Stimulated activated CD8-positive, alpha-beta memory T cell treated with anti-CD3 and anti-CD28 coated beads, Interleukin-2, amount 100 ng/mL, for 1 hour (primary cell): Measurements from ENCODE around the gene LRP5.
"Not testable (repeated sequence)": the region's sequence is repeated elsewhere in the genome, so short reads cannot be mapped to it uniquely, and the experiment has no call there.

Source experiments
- DNase-seq, 2 donors: peaks; one replicate each; pipeline ENCODE4 v3.0.0-alpha.2; 2020; ENCODE audit warnings: low read depth in 2 of 2

LRP5 gene

GRCh38 chr11:68392822-68393221 lies 80.4 kb downstream of the LRP5 start:
- DNase-seq, result no peak

GRCh38 chr11:68396516-68396915 lies 84.1 kb downstream of the LRP5 start:
- DNase-seq, result no peak

GRCh38 chr11:68397256-68397655 lies 84.9 kb downstream of the LRP5 start:
- no peak for DNase-seq

GRCh38 chr11:68398995-68399851 lies 86.8 kb downstream of the LRP5 start:
- DNase-seq, result no peak

- no peak for DNase-seq
Measured at GRCh38 chr11:68399916-68400315, 87.5 kb downstream of the LRP5 start.

GRCh38 chr11:68400584-68400983 lies 88.2 kb downstream of the LRP5 start:
- DNase-seq, result not testable (repeated sequence)

DNA sequence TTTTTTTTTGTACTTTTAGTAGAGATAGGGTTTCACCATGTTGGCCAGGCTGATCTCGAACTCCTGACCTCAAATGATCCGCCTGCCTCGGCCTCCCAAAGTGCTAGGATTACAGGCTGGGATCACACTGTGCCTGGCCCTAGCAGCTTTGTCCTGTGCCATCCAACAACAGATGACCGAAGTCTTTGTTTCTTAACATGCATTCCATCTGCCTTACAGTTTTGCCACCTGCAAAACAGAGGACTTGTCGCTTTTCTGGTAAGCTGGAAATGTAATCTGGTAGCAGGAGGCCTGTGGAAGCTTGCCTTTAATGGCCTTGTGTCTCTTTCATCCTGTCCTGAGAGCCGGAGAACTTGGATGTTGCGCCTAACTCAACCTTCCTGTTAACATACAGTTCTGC lies 89.5 kb downstream of the LRP5 start:
- DNase-seq, result no peak

GRCh38 chr11:68402355-68403031 lies 90.1 kb downstream of the LRP5 start:
- no peak for DNase-seq

- DNase-seq, result no peak
Measured at GRCh38 chr11:68403424-68403823, 91.0 kb downstream of the LRP5 start.

GRCh38 chr11:68403831-68404230 lies 91.4 kb downstream of the LRP5 start:
- no peak for DNase-seq

- no peak for DNase-seq
Measured at GRCh38 chr11:68406324-68407313, 94.2 kb downstream of the LRP5 start.

DNA sequence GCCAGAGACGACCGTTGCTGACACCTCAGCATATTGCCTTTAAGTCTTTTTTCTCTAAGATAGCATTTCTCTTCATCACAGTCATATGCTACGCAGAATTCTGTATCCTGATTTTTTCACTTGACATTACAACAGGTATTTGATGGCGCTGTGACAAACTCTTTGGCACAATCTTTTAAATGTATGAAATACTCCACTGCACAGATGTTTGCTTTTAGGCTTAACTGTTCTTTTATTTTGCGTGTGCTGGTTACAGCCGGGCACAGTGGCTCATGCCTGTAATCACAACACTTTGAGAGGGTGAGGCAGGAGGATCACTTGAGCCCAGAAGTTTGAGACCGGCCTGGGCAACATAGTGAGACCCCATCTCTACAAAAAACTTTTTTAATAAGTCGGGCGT lies 96.1 kb downstream of the LRP5 start:
- no peak for DNase-seq

GRCh38 chr11:68409748-68410344 lies 97.5 kb downstream of the LRP5 start:
- DNase-seq, result no peak

DNA sequence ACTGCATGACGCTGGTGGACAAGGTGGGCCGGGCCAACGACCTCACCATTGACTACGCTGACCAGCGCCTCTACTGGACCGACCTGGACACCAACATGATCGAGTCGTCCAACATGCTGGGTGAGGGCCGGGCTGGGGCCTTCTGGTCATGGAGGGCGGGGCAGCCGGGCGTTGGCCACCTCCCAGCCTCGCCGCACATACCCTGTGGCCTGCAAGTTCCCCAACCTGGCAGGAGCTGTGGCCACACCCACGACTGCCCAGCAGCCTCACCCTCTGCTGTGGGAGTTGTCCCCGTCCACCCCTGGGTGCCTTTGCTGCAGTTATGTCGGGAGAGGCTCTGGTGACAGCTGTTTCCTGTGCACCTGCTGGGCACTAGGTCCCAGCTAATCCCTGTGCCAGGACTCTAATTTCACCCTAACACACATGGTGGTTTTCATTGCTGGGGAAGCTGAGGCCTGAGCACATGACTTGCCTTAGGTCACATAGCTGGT lies 99.2 kb downstream of the LRP5 start:
- DNase-seq, result no peak

GRCh38 chr11:68412593-68413475 lies 100.4 kb downstream of the LRP5 start:
- DNase-seq, result no peak

DNA sequence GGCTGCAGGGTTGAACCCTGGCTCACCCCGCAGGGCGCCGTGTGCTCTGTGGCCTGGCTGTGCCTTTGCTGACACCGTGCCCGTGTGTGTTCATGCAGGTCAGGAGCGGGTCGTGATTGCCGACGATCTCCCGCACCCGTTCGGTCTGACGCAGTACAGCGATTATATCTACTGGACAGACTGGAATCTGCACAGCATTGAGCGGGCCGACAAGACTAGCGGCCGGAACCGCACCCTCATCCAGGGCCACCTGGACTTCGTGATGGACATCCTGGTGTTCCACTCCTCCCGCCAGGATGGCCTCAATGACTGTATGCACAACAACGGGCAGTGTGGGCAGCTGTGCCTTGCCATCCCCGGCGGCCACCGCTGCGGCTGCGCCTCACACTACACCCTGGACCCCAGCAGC lies 101.2 kb downstream of the LRP5 start:
- DNase-seq, result no peak

GRCh38 chr11:68414496-68415221 lies 102.3 kb downstream of the LRP5 start:
- DNase-seq, result no peak

DNA sequence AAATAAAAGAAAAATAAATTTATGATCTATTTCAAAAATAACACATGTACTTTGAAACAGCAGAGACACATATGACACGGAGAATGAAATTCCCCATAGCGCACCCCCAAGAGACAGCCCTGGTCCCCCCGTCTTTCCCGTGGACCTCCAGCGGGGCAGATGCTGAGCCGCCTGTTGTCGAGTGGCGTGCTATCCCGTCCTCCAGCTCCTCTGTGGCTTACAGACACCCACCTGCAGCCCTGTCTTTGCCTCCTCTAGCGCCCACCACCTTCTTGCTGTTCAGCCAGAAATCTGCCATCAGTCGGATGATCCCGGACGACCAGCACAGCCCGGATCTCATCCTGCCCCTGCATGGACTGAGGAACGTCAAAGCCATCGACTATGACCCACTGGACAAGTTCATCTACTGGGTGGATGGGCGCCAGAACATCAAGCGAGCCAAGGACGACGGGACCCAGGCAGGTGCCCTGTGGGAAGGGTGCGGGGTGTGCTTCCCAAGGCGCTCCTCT lies 103.7 kb downstream of the LRP5 start:
- DNase-seq, result no peak

GRCh38 chr11:68418648-68419047 lies 106.3 kb downstream of the LRP5 start:
- DNase-seq, result no peak

DNA sequence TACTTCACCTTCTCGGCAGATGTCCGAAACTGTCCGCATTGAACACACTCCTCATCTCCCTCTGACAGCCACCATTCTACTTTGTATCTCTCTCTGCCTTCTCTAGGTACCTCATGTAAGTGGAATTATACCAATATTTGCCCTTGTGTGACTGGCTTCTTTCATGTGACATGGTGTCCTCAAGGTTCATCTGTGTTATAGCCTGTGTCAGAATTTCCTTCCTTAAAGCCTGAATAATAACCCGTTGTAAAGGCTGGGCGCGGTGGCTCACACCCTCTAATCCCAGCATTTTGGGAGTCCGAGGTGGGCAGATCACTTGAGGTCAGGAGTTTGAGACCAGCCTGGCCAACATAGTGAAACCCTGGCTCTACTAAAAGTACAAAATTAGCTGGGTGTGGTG lies 107.8 kb downstream of the LRP5 start:
- no peak for DNase-seq
